Stimulated activated CD4-positive, alpha-beta T cell treated with anti-CD3 and anti-CD28 coated beads, Interleukin-15, amount 100 ng/mL, for 48 hours (primary cell): Measurements from ENCODE around the gene DRC7.
"Not testable (repeated sequence)": the region's sequence is repeated elsewhere in the genome, so short reads cannot be mapped to it uniquely, and the experiment has no call there.

Source experiments
- DNase-seq, 2 donors: peaks; one replicate each; pipeline ENCODE4 v3.0.0-alpha.2; 2020; ENCODE audit warnings: low read depth in 2 of 2

Gene DRC7

DNA sequence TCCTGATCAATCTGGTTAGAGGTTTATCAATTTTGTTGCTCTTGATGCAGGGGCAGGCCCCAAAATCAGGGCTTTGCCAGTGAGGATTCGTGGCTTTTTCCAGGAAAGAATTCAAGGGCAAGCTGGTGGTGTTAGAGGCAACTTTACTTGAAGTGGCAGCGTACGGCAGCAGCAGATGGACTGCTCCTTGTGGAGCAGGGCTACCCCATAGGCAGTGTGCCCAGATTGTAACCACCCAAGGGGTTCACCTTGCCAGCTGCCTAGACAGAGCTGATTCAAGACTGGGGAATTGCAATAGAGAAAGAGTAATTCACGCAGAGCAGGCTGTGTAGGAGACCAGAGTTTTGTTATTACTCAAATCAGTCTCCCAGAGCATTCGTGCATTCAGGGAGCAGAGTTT lies 16.7 kb downstream of the DRC7 start:
- DNase-seq, result no peak

DNA sequence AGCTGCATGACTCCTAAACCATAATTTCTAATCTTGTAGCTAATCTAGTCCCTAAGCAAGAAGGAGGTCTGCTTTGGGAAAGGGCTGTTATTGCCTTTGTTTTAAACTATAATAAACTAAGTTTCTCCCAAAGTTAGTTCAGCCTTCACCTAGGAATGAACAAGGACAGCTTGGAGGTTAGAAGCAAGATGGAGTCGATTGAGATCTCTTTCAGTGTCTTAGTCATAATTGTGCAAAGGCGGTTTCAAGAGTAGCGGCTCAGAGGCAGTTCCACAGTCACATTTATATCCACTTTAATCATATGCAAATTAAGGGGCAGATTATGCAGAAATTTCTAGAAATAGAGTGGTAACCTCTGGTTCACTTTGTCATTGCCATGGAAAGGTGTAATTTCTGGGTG lies 17.4 kb downstream of the DRC7 start:
- DNase-seq, result no peak

DNA sequence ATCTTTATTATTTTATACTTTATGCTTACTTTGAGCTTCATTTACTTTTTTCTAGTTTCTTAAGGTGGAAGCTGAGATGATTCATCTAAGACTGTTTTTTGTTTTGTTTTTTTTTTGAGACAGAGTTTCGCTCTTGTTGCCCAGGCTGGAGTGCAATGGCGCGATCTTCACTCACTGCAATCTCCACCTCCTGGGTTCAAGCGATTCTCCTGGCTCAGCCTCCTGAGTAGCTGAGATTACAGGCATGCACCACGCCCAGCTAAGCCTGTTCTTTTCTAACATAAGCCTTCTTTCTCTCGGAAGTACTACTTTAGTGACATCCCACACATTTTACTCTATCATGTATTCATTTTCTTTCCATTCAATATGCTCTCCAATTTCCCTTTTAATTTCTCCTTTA lies 18.0 kb downstream of the DRC7 start:
- not testable (repeated sequence) for DNase-seq

DNA sequence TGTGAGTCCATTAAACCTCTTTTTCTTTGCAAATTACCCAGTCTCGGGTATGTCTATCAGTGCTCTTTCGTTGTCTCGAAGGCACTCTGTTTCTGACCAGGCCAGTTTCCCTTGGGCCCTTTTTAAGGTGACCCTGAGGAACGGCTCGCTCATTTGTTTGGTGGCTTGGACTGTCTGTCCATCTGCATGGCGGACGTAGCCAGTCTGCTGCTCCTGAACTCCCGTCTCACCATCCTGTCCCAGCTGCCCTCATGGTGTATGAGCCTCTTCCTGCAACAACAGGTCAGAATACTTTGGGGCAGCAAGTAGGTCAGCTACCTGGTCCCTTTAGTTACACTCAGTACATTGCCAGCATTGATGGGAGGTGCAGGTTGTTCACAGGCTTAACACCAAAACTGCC lies 19.0 kb downstream of the DRC7 start:
- no peak for DNase-seq

DNA sequence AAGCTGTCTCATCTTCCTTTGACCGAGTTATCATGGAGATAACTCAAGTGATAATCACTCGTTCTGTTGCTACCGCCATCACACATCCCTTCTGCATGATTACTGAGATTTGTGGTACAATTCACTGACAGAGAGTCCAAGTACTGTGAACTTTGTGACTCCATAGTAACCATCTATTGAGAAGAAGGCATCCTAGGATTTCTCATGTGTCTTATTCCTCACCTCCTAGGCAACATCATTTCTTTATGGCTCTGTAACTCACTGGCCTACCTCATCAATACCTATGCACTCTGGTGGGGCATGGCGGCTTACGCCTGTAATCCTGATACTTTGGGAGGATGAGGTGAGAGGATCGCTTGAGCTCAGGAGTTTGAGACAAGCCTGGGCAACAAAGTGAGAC lies 19.4 kb downstream of the DRC7 start:
- no peak for DNase-seq

DNA sequence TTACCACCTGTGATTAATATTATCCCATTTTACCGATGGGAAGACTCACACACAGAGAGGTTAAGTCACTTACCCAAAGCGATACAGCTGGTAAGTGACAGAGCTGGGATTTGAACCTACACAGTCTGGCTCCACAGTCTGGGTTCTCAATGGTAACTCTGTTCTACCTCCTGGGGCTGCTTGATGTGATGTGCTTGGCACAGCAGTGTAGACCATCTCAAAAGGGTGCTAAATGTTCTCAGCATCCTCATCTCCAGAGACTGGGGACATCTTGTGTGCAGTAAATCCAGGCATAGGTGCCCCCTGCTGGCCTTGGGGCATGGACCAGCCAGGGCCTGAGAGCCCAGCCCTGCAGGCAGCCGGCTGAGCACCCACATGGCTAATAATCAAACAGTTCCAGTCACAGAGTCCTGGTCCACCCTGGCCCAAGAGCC lies 25.6 kb downstream of the DRC7 start:
- DNase-seq, result no peak

DNA sequence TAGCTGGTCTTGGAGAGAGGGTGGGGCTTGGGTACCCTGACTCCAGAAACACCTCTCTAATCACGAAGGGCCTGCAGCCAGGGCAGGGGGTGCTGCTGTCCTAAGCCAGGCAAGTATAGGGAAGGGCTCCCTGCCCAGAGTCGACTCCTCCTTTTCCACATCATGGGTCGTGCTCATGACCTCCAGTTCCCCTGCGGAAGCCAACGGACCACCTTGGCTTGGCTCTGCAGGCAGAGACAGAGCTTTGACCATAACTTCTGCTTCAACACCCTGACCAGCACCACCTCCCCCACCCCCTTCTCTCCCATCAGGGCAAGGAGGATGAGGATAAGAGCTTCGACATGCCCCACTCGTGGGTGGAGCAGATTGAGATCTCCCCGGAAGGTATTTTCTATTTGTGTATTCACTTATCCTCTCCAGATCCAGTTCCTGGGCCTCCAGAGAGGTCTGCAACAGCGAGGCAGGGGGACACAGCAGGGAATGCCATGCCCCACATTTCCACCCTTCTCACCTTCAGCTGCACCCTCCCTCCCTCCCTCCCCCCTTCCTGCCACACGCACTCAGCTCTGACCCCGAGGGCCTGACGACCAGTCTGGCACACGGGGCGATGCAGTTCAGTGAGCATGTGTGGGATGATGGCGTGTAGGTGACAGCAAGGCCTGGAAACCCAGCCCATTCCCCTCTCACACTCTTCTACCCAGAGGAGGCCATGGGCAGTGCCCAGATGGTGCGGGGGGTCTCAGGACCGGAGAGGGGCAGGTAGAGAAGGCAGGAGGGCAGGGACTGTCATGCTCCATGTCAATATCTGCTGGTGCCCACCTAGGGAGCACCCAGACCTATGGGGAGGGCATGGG lies 27.0 kb downstream of the DRC7 start:
- DNase-seq, result no peak

DNA sequence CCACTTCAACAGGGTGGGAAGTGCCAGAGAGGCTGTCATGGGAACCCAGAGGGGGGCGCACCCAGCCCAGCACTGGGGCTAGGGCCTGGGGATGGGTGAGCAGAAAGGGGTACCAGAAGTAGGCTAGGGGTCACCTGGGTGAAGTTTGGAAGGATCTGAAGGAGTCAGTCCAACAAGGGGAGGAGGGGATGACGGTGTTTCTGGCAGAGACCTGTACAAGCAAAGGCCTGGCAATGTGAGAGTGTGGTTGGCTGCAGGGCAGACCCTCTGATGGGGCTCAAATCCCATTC lies 27.5 kb downstream of the DRC7 start:
- DNase-seq, result no peak

DNA sequence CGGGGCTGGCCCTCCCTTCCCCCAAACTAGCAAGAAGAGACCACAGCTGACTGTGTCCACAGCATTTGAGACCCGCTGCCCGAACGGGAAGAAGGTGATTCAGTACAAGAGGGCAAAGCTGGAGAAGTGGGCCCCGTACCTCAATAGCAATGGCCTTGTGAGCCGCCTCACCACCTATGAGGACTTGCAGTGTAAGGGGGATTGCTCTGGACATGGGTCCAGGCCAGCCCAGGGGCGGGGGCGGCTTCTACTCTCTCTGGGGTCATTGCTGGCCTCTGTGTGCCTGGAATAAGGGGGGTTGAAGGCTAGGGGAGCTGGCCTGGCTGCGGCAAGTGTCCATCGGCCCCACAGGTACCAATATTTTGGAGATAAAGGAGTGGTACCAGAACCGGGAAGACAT lies 28.0 kb downstream of the DRC7 start:
- no peak for DNase-seq

DNA sequence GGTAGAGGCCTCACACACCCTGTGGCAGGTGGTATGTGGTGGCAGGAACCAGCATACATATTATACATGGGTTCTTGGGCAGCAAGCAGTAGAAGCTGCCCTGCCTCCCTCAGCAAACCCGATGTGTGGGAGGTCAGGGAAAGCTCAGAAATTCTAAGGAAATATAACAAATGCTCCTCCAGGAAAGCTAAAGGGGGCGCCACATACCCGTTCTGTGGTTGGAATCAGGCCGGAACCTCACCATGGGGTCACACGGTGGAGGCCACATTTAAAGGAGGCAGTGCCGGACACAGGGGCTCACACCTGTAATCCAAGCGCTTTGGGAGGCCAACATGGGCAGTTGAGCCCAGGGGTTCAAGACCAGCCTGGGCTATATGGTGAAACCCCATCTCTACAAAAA lies 28.6 kb downstream of the DRC7 start:
- no peak for DNase-seq

DNA sequence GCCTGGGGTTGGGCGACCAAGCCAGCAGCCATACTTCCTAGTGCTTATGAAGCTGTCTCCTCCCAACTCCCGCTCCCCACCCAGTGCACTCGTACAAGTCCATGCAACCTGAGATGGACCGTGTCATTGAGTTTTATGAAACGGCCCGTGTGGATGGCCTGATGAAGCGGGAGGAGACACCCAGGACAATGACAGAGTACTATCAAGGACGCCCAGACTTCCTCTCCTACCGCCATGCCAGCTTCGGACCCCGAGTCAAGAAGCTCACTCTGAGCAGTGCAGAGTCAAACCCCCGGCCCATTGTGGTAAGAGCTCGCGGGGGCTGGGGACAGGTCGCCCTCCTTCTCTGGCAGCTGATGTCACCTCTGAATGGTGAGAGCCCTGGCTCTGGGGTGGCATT lies 29.9 kb downstream of the DRC7 start:
- DNase-seq, result no peak

DNA sequence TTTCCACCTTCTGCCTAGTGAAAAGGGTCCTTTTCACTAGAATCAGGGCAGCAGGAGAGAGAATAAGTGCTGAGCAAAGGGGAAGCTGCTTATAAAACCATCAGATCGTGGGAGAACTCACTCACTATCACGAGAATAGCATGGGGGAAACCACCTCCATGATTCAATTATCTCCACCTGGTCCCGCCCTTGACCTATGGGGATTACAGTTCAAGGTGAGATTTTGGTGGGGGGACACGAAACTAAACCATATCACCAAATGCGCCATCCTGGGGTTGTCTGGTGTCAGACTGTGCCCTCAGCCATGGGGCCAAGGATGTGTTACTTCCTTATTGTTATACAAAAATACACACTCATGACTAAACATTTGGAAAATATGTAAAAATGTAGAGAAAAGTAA lies 30.5 kb downstream of the DRC7 start:
- DNase-seq, result no peak

DNA sequence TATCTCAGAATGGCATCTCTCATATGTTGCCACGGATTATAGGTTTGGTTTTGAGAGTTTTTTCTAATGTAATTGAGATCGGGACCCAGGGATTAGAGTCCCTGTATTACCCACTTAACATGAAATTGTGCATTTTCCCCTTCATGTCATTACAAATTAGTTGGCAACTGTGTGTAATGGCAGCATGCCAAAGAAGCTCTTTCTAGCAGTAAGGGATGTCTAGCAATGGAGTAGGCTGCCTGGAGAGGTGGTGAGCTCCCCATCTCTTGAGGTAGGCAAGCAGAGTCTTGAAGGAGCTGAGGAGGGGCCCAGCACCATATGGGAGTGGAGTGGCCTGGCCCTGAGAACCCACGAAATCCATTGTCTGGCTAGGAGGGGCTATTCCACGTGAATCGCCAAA lies 30.9 kb downstream of the DRC7 start:
- no peak for DNase-seq

DNA sequence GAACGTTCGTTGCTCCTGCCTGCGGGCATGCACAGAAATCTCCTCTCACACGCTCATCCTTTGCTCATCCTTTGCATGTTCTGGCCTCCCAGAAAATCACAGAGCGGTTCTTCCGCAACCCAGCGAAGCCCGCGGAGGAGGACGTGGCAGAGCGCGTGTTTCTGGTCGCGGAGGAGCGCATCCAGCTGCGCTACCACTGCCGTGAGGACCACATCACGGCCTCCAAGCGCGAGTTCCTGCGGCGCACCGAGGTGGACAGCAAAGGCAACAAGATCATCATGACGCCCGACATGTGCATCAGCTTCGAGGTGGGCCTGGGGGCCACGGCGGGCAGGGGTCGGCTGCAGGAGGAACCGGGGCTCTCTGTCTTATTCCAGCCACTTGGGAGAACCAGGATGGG lies 31.4 kb downstream of the DRC7 start:
- DNase-seq, result no peak

DNA sequence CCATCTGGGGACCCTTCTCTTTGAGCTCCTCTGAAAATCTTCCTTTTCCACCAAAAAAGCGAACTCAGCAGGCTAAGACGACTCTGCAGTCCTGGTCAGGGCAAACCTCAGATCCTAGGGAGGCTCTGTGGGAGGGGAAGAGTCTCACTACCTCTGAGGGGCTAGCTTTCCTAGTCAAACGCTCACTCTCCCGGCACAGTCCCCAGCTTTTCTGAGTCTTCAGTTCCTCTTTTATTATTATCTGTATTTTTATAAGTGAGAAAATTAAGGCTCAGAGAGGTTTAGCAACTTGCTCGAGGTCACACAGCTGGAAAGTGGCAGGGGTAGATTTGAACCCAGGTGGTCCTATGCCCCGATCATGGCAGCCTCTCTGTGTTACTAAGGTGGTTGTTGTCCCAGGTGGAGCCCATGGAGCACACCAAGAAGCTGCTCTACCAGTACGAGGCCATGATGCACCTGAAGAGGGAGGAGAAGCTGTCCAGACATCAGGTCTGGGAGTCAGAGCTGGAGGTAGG lies 31.9 kb downstream of the DRC7 start:
- no peak for DNase-seq

DNA sequence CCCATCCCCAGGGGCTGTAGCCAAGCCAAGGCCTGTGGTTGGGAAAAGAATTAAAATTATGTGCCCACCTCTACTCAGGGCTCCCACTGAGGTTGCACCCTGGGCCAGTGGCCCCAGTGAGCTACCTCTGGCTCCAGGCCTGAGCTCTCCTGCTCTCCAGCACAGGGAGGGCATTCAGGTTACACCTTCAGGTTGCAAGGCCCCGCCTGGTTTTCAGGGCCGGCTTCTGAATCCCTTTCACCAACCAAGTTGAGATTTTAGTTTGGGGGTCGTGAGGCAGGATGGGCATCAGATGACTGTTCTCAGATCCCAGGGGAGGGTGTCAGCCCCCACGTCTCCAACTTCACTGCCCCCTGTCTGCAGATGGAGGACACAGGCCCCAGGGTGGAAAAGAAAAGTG lies 33.0 kb downstream of the DRC7 start:
- DNase-seq, result no peak

DNA sequence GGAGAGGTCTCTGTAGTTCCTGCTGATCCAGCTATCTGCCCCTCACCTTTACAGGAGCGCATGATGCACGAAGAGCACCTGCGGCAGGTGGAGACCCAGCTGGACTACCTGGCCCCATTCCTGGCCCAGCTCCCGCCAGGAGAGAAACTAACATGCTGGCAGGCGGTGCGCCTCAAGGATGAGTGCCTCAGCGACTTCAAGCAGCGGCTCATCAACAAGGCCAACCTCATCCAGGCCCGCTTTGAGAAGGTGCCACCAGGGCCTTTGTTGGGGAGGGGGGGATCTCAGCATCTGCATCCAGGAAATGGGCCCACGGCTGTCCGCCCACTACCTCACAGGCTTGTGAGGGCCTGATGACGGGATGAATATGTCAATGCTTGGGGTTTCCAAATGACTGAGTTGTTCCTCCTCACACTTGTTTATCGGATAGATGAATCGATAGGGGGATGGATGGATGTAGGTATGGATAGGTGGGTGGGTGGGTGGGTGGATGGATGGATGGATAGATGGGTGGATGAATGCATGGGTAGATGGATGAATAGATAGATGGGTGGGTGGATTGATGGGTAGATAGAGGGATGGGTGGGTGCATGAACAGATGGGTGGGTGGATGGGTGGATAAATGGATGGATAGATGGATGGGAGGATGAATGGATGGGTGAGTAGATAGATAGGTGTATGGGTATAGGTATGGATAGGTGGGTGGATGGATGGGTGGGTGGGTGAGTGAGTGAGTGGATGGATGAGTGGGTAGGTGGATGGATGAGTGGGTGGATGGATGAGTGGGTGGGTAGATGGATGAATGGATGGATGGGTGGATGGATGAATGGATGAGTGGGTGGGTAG lies 34.0 kb downstream of the DRC7 start:
- no peak for DNase-seq

DNA sequence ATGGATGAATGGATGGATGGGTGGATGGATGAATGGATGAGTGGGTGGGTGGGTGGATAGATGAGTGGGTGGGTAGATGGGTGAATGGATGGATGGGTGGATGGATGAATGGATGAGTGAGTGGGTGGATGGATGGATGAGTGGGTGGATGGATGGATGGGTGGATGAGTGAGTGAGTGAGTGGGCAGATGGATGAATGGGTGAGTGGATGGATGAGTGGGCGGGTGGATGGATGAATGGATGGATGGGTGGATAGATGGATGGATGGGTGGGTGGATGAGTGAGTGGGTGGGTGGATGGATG lies 34.5 kb downstream of the DRC7 start:
- DNase-seq, result no peak

DNA sequence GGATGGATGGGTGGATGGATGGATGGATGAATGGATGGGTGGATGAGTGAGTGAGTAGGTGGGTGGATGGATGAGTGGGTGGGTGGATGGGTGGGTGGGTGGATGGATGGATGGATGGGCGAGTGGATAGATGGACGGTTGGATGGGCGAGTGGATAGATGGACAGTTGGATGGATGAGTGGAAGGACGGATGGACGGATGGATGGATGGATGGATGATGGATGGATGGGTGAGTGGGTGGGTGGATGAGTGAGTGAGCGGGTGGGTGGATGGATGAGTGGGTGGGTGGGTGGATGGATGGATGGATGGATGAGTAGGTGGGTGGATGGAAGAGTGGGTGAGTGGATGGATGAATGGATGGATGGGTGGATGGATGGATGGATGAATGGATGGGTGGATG lies 35.2 kb downstream of the DRC7 start:
- not testable (repeated sequence) for DNase-seq

DNA sequence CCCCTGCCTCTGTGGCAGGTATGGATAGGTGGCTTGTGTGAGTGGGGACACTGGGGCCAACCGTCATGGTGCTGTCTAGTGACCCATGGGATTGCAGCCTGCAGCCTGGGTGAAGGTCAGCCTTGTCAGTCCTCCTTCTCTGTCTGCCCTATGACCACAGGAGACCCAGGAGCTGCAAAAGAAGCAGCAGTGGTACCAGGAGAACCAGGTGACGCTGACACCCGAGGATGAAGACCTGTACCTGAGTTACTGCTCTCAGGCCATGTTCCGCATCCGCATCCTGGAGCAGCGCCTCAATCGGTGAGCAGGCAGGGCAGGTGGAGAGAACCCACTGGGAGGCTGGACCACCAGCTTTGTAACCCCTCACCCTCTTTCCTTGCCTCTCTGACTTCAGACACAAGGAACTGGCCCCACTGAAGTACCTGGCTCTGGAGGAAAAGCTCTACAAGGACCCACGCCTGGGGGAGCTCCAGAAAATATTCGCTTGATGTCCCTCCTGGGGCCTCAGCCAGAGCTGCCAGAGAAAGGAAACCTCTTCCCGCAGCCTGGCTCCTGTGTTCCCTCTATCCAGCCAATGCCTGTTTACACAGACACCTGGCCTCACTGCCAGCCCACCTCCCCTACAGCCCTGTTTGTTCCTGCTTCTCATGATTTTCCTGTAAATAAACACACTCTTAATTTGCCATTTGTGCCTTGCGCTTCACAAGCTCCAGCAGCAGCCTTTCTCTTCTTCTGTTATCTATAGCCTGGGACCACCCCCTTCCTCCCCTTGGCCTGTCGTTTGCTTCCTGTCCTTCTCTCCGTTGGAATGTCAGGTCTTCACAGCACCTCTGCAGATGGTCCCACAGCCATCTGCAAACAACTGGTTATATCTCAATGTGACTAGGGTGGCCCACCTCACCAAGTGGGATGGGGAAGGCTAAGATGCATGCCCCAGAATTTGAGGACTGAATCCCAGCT lies 36.4 kb downstream of the DRC7 start:
- no peak for DNase-seq

DNA sequence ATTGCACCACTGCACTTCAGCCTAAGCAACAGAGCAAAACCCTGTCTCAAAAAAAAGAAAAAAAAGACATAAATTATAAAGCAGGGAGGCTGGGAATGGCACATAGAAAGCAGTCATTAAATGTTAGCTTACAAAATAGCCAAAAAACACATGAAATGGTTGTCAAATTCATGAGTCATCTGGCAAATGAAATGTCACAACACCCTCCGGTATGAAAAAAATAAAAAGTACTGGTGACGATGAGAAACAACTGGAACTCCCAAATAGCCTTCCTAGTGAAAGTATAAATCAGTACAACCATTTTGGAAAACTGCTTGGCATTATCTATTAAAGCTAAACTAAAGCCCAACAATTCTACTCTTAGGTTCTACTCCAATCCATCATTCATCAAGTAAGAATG lies 37.4 kb downstream of the DRC7 start:
- no peak for DNase-seq

DNA sequence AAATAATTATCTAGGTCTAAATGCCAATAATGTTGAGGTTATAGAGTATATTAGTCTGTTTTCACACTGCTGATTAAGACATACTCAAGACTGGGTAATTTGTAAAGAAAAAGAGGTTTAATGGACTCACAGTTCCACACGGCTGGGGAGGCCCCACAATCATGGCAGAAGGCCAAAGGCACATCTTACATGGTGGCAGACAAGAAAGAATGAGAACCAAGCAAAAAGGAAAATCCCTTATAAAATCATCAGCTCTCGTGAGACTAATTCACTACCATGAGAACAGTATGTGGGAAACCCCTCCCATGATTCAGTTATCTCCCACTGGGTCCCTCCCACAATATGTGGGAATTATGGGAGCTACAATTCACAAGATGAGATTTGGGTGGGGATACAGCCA lies 38.1 kb downstream of the DRC7 start:
- DNase-seq, result no peak
